HFF-Myc (cell line): Measurements from ENCODE around the gene APMAP.

Source experiments
- DNase-seq: peaks from one replicate; pipeline ENCODE4 v3.0.0-alpha.2; 2011; ENCODE audit warnings: low read depth; ENCODE audit errors: extremely low read depth
- H3K4me3 ChIP-seq: replicated peaks from 2 replicates; pipeline ENCODE4 v1.5.1; 2011; ENCODE audit warnings: low read depth, mild to moderate bottlenecking, control low read depth, low read length
- TF ChIP-seq, protein P1 (sequence below): IDR thresholded peaks from 2 replicates; pipeline ENCODE4 v1.5.1; 2012; ENCODE audit warnings: mild to moderate bottlenecking, low read depth, low read length, control low read depth; ENCODE audit errors: missing control alignments

APMAP gene

DNA sequence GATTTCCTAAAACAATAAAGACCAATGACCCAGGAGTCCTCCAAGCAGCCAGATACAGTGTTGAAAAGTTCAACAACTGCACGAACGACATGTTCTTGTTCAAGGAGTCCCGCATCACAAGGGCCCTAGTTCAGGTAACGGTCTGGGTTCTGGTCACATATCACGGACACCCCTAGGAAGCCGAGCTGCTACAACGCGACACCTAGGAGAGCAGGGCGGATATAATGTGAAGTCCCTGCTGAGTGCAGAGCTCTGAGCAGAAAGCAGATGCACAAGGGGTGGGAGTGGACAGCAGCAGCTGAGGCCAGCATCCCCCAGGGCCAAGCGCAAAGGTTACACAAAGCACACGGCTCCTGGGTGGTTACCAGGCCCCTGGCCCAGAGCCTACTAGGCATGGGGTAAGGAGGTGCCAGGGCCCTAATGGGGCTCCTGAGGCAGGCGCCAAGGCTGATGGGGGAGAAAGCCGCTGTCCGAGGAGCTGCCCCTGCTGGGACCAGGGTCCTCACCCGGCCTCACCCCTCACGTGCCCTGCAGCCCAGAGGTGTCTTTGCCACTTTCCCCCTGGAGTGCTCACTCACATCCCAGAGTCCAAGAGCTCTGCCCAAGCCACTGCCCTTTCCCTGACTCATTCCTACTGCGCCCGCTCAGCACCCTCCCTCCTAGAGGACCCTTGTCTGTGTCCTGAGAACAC, 35.1 kb downstream of the APMAP start:
- no peak overlapping the region for H3K4me3 ChIP-seq
- DNase-seq, result no peak
- TF ChIP-seq, protein P1, sequence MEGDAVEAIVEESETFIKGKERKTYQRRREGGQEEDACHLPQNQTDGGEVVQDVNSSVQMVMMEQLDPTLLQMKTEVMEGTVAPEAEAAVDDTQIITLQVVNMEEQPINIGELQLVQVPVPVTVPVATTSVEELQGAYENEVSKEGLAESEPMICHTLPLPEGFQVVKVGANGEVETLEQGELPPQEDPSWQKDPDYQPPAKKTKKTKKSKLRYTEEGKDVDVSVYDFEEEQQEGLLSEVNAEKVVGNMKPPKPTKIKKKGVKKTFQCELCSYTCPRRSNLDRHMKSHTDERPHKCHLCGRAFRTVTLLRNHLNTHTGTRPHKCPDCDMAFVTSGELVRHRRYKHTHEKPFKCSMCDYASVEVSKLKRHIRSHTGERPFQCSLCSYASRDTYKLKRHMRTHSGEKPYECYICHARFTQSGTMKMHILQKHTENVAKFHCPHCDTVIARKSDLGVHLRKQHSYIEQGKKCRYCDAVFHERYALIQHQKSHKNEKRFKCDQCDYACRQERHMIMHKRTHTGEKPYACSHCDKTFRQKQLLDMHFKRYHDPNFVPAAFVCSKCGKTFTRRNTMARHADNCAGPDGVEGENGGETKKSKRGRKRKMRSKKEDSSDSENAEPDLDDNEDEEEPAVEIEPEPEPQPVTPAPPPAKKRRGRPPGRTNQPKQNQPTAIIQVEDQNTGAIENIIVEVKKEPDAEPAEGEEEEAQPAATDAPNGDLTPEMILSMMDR, result no peak

DNA sequence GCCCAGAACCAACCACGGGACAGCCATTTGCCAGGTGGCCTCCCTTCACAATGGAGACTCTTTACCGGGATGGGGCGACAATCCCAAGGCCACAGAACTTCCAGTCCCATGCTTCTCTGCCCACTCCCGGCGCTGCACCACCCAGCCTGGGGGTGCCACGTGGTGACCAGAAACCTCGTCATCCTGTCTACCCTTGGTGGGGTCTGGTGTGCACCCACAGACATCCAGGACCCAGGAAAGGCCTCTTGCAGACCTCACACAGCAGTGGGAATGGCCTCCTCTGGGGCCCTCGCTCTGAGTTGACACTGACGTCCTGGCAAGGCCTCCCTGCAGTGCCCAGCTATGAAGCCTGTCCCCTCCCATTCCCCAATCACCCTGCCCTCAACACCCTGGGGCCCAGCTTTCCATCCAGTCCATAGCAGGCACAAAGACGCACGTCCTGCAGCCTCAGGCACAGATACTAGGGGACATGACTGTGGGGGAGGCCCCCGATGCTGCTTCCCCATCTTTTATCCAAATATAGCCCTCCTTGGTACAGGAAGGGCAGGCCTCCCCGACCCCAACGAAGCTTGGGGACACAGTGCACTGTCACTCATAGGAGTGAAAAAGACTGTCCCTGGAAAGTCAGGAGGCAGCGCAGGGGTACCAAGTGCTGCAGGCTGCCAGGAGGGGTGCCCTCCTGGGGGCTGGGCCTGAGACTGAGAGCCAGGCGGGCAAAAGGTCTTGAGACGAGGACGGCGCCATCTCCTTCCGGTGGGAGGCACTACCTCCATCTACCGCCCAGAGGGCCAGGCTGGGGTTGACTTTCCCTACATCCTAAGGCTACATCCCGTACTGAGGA, 36.3 kb downstream of the APMAP start:
- no peak for DNase-seq
- H3K4me3 ChIP-seq, result no peak overlapping the region
- TF ChIP-seq, protein P1, result no peak

DNA sequence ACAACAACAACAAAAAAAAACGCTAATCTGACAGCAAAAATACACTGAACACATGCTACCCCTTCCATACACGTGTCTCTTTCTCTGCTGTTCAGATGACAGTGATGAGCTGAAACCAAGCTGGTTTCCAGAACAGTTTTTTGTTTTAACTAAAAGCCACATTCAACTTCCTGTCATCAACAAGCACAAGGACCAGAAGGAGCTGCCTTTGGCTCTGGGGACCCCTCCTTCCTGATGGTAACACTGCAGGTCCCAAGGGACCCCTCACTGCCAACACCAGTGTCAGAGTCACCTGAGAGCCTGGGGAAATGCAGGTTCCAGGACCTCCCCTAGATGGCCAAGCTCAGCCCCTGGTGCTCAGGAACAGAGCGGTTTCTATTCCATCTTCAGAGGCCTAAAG, 37.5 kb downstream of the APMAP start:
- TF ChIP-seq, protein P1, result no peak
- DNase-seq, result no peak
- no peak overlapping the region for H3K4me3 ChIP-seq

- no peak overlapping the region for H3K4me3 ChIP-seq
- TF ChIP-seq, protein P1, result no peak
- DNase-seq, result no peak
Measured at GRCh38 chr20:24954566-24954965, 38.0 kb downstream of the APMAP start.

GRCh38 chr20:24954151-24954550, 38.4 kb downstream of the APMAP start:
- no peak overlapping the region for H3K4me3 ChIP-seq
- no peak for DNase-seq
- TF ChIP-seq, protein P1, result no peak

- TF ChIP-seq, protein P1, result no peak
- DNase-seq, result no peak
Measured at GRCh38 chr20:24953621-24954133, 38.9 kb downstream of the APMAP start.

More at GRCh38 chr20:24953621-24954133, 38.9 kb downstream of the APMAP start:
- H3K4me3 ChIP-seq, result no peak overlapping the region
